Erythroblast (primary cell): Measurements from ENCODE around the gene CNKSR1.

Source experiments
- GATA1 ChIP-seq: IDR thresholded peaks from 2 replicates; pipeline ENCODE4 v1.6.1; 2011; ENCODE audit warnings: low read depth, mild to moderate bottlenecking, control low read depth, low read length, moderate library complexity
- POLR2A ChIP-seq: IDR thresholded peaks from 2 replicates; pipeline ENCODE4 v1.6.1; 2011; ENCODE audit warnings: mild to moderate bottlenecking, low read length

- TF ChIP-seq POLR2A: no peak
- no peak for TF ChIP-seq GATA1
Measured at GRCh38 chr1:26168410-26169197, 8.7 kb upstream of the CNKSR1 start, which contains the start of gene C1orf232.
